Measurements from ENCODE around the gene CBARP. TPM values are rescaled to one million over a fixed set of nuclear protein-coding genes. Genes with fewer than 3 reads are reported as not detected.

Gene CBARP
- total RNA-seq, 2 donors from 2014 or later = 0.38 to 0.58 TPM

DNA sequence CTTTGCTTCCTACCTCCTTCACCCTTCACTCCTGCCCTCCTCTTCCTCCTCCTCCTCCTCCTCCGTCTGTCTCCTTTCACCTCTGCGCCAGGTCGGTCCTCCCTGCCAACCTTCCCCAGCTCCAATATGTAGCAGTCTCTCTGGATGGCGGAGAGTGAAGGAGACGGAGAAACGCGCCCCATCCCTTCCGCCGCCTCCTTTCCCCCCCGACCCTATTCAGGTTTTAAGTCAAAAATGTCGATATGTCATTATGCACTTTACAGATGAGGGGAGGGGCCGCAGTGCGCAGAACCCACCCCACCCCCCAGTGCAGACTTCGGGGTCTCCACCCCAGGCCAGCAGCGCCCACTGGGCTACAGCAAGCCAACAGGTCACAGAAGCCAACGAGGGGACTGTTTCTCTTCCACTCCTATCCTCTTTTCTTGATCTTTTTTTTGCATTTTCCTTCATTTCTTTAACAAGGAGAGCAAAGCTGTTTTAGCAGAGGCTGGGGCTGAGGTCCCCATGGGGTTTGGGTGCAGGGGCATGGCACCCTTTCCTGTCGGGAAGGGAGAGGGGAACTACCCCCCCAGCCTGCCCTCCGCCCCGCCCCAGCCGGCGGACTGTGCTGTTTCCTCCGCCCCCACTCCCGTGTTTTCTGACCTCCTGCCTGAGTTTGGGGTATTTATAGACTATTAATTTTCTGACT, 19.8 kb upstream of the CBARP start:
- DNase-seq (no peak), ATAC-seq (replicated peaks in 1 of 2) (no peak)
- Mint-ChIP-seq H3K4me1 (ENCODE audit: low read depth) (peaks cover 52% of the 10 kb centered on the region), H3K36me3 (ENCODE audit: insufficient read depth in 2 of 2) (peaks cover 1 to 18% of the 10 kb centered on the region in 2 donors), H3K9me3 (no peaks in the 10 kb centered on the region), H3K27ac (peak overlapping the region; percentile 83), H3K4me3 (peak overlapping the region; percentile 93 to 95), H3K27me3 (ENCODE audit: low read depth) (no peaks in the 10 kb centered on the region)

DNA sequence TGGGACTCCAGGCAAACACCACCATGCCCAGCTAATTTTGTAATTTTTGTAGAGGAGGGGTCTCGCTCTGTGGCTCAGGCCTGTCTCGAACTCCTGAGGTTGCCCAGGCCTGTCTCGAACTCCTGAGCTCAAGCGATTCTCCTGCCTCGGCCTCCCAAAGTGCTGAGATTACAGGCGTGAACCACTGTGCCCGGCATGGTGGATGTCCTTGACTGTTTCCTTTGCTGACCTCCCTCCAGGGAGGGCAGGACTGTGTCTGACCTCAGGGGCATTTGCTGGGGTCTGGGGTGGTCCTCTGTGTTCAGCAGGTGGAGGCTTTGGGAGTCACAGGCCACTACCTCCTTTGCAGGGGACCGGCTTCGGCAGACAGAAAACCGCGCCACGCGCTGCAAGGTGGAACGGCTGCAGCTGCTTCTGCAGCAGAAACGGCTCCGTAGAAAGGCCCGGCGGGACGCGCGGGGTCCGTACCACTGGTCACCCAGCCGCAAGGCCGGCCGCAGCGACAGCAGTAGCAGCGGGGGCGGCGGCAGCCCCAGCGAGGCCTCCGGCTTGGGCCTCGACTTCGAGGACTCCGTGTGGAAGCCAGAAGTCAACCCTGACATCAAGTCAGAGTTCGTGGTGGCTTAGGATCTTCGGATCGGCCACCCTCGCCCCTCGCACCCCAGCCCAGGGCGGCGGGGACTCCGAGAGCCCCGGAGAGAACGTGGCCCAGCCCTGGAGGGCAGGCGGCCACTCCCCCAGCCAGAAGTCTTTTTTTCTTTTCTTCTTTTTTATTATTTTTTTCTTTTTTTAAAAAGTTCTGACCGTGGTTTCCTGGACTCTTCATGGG, 19.1 kb upstream of the CBARP start:
- no peak for ATAC-seq (replicated peaks in 1 of 2)
- no peaks in the 10 kb centered on the region for H3K9me3 Mint-ChIP-seq
- peaks cover 48% of the 10 kb centered on the region for H3K4me1 Mint-ChIP-seq (ENCODE audit: low read depth)
- peaks cover 3 to 19% of the 10 kb centered on the region in 2 donors for H3K36me3 Mint-ChIP-seq (ENCODE audit: insufficient read depth in 2 of 2)
- no peak for DNase-seq
- H3K27ac Mint-ChIP-seq = peak overlapping the region; percentile 83
- peak overlapping the region; percentile 93 to 95 for H3K4me3 Mint-ChIP-seq
- no peaks in the 10 kb centered on the region for H3K27me3 Mint-ChIP-seq (ENCODE audit: low read depth)

DNA sequence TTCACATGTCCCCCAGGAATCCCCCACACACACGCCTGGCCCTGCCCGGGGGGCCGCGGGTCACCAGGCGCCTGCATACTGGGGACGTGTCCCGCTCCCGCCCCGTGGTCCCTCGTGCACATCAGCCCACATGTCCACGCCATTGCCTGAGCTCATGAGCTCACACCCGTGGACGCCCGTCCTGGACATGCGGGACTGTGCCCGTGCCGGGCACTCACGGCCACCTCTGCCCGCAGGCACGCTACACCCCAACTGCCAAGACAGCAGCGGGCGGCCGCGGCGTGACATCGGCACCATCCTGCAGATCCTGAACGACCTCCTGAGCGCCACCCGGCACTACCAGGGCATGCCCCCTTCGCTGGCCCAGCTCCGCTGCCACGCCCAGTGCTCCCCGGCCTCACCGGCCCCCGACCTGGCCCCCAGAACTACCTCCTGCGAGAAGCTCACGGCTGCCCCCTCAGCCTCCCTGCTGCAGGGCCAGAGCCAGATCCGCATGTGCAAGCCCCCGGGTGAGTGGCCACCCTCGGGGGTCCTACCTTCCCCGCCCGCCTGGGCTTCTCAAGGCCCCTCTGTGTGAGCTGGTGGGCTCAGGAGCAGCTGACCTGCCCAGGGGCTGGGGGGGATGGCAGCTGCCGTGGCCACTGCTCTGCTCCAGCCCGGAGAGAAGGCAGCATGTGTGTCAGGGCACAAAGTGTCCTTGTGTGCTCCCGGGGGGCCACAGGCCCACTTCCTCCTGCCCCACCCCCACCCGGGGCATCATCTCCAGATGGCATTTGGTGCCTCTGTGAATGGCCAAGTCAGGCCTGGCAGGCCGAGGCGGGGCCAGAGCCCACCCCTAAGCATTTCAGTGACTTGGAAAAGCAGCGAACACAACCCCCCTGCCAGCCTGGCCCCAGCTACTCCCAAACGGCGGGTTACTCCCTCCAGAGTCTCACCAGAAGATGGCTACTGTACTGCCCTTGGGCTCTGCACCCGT, 17.7 kb upstream of the CBARP start:
- no peak overlapping the region for H3K27ac Mint-ChIP-seq
- H3K27me3 Mint-ChIP-seq (ENCODE audit: low read depth) = no peaks in the 10 kb centered on the region
- no peaks in the 10 kb centered on the region for H3K9me3 Mint-ChIP-seq
- no peak for ATAC-seq (replicated peaks in 1 of 2)
- DNase-seq = no peak
- H3K4me3 Mint-ChIP-seq = peak overlapping the region in 1 of 2 donors; percentile 27
- peaks cover 41% of the 10 kb centered on the region for H3K4me1 Mint-ChIP-seq (ENCODE audit: low read depth)
- peaks cover 8 to 25% of the 10 kb centered on the region in 2 donors for H3K36me3 Mint-ChIP-seq (ENCODE audit: insufficient read depth in 2 of 2)

DNA sequence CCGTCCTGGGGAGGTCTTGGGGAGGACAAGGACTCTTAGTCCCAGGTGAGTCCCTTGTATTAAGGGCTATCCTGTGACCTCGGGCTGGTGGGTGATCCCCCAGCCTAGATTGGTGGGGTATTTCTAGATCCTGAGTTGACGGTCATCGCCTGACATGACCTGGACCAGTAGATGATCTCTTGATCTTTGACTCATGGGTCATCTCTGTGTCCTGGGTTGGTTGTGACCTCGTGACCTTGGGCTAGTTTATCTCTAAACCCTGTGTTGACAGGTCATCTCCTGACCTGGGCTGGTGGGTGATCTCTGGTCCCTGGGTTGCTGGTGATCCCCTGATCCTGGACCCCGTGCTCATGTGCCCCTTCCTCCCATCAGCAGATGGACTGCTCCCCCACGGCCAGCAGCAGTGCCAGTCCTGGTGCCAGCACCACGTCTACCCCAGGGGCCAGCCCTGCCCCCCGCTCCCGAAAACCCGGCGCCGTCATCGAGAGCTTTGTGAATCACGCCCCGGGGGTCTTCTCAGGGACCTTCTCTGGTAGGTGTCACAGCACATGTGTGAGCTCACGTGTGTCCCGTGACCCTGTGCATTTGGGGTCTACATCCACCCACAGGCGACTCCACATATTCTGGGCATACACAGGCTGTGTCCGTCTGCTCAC, 16.9 kb upstream of the CBARP start:
- Mint-ChIP-seq H3K9me3 (no peaks in the 10 kb centered on the region), H3K27me3 (ENCODE audit: low read depth) (no peaks in the 10 kb centered on the region), H3K27ac (no peak overlapping the region), H3K36me3 (ENCODE audit: insufficient read depth in 2 of 2) (peaks cover 9 to 26% of the 10 kb centered on the region in 2 donors), H3K4me3 (peak overlapping the region; percentile 20 to 27), H3K4me1 (ENCODE audit: low read depth) (peaks cover 37% of the 10 kb centered on the region)
- ATAC-seq (replicated peaks in 1 of 2) (no peak), DNase-seq (no peak)

DNA sequence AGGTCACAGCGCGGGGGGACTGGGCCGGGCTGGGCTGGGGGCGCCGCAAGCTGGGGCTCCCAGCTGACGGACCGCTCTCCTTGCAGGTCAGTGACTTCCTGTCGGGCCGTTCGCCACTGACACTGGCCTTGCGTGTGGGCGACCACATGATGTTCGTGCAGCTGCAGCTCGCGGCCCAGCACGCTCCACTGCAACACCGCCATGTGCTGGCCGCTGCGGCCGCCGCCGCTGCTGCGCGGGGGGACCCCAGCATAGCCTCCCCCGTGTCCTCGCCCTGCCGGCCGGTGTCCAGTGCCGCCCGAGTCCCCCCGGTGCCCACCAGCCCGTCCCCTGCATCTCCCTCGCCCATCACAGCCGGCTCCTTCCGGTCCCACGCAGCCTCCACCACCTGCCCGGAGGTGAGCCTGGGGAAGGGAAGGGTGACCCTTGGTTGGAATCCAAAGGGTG, 16.3 kb upstream of the CBARP start:
- Mint-ChIP-seq H3K27me3 (ENCODE audit: low read depth) (no peaks in the 10 kb centered on the region), H3K36me3 (ENCODE audit: insufficient read depth in 2 of 2) (peaks cover 9 to 26% of the 10 kb centered on the region in 2 donors), H3K4me3 (no peak overlapping the region), H3K27ac (no peak overlapping the region), H3K4me1 (ENCODE audit: low read depth) (peaks cover 33% of the 10 kb centered on the region), H3K9me3 (no peaks in the 10 kb centered on the region)
- DNase-seq = no peak
- ATAC-seq (replicated peaks in 1 of 2) = no peak

DNA sequence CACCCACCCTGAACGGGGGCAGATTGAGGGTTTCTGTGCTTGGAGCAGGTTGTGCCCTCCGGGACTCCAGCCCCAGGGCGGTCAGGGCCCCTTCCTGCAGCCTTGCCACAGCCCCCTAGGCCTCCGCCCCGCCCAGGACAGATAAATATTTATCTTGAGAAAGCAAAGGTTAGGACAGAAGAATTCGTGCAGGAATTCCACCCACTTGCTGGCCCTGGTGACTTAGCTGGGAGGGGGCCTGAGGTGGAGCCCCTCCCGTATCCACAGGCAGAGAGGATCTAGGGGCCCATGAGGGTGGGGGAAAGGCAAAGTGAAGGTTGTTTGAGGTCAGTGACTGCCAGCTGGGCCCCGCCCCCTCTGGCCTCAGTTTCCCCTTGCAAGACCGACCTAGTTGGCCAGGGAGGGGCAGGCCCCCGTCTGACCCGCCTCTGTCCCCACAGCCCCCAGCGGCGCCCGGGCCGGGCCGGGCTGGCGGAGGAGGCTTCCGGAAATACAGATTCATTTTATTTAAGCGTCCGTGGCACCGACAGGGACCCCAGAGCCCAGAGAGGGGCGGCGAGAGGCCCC, 15.8 kb upstream of the CBARP start:
- Mint-ChIP-seq H3K9me3 (no peaks in the 10 kb centered on the region), H3K4me1 (ENCODE audit: low read depth) (peaks cover 28% of the 10 kb centered on the region), H3K27ac (peak overlapping the region; percentile 92), H3K4me3 (peak overlapping the region; percentile 81 to 91), H3K27me3 (ENCODE audit: low read depth) (no peaks in the 10 kb centered on the region), H3K36me3 (ENCODE audit: insufficient read depth in 2 of 2) (peaks cover 9 to 26% of the 10 kb centered on the region in 2 donors)
- no peak for ATAC-seq (replicated peaks in 1 of 2)
- DNase-seq = no peak

DNA sequence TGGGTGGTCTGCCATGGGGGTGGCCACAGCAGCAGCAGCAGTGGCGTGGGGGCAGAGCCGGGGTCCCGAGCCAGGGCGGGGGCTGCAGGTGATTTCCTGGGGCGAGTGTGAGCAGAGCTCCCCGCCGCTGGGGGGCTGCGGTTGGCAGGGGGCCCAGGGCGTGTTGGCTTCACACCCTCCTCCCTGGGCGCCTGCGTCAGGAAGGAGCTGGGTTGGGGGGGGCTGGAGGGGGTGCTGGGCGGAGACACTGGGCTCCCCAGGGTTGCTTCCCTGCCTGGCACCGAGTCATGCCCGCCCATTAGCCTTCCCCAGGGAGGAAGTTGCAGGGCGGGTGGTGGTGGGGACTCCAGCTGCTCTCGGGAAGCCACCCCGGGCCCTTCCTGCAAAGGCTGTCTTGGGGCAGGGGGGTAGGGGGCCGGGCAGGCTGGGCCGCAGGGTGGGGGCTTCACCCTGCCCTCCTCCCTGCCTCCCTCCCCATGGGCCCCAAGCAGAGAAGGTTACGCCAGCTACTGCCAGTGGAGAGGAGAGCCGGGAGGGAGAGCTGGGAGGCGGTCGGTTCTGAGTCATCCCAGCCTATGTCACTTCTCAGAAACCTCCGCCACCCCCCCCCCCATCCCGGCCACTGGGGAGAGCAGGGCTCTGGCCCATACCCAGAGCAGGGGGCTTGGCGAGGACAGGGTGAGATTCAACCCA, 15.2 kb upstream of the CBARP start:
- DNase-seq (peak; percentile 73 to 82), ATAC-seq (replicated peaks in 1 of 2) (peak; percentile 32 to 35)
- Mint-ChIP-seq H3K36me3 (ENCODE audit: insufficient read depth in 2 of 2) (peaks cover 9 to 26% of the 10 kb centered on the region in 2 donors), H3K27ac (peak overlapping the region; percentile 92), H3K4me3 (peak overlapping the region; percentile 86 to 91), H3K9me3 (no peaks in the 10 kb centered on the region), H3K4me1 (ENCODE audit: low read depth) (peaks cover 24% of the 10 kb centered on the region), H3K27me3 (ENCODE audit: low read depth) (no peaks in the 10 kb centered on the region)

DNA sequence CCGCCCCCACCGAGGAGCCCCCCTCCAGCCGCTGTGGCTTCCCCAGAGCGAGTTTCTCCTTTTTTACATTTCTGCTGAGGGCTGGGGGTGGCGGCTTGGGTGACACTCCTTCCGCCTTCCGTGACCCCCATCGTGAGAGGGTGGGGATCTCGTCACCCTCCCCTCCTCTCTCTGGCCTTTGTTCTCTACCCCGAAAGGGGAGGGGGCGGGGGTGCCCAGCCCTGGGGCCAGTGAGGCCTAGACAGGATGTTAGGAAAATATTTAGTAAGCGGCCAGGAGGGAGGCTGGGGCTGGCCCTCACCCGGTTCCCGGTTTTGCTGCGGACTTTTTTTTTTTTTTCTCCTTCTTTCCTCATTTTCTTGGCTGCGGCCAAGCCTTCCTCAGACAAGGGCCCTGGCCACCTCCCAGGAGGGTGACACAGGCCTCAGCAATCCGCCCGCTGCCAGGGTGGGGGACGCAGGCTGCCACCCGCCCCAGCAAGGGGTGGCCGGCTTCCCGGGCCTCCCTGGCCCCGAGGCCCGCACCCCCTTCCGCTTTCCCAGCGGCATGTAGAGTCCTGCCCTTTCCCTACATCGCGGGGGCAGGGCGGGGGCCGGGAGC, 14.5 kb upstream of the CBARP start:
- ATAC-seq (replicated peaks in 1 of 2) (peak; percentile 3 to 23), DNase-seq (peak; percentile 71 to 83)
- peak overlapping the region; percentile 86 to 91 for H3K4me3 Mint-ChIP-seq
- no peaks in the 10 kb centered on the region for H3K27me3 Mint-ChIP-seq (ENCODE audit: low read depth)
- no peaks in the 10 kb centered on the region for H3K9me3 Mint-ChIP-seq
- peaks cover 9 to 22% of the 10 kb centered on the region in 2 donors for H3K36me3 Mint-ChIP-seq (ENCODE audit: insufficient read depth in 2 of 2)
- H3K27ac Mint-ChIP-seq = peak overlapping the region; percentile 88
- H3K4me1 Mint-ChIP-seq (ENCODE audit: low read depth) = peaks cover 17% of the 10 kb centered on the region

DNA sequence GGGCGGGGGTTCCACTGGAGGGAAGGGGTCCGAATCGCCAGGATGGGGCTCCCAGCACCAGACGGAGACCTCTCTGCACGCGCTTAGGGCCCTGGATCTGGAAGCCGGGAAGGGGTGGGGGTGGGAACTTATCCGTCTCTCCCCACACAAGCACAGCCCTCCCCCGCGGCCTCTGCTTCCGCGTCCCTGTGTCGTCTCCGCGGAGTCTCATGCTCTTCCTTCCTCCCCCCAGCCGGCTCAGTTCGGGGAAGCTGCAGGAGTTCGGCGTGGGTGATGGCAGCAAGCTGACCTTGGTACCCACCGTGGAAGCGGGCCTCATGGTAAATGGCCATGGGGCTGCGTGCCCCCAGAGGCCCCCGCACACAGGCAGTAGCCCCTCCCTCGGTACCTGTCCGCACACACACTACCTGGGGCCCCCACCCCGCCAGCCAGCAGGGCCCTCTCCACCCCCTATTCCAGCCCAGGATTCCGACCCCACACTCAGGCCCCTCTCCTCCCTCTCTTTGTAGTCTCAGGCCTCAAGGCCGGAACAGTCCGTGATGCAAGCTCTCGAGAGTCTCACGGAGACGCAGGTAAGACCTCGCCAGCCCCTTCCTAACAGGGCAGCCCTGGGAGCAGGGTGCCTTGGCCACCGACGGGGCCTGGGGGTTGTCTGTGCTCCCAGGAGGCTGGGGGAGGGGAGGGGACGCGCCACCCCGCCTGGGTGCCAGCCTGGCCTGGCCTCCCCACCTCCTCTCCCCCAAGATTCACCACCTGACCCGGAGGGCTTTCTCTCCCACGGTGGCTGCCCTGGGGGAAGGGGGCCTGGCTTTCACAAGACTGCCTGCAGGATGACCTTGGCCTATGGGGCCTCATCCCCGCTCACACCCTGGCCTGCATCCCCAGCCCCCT, 13.8 kb upstream of the CBARP start:
- peak overlapping the region; percentile 66 for H3K27ac Mint-ChIP-seq
- ATAC-seq (replicated peaks in 1 of 2) = no peak
- peaks cover 9 to 22% of the 10 kb centered on the region in 2 donors for H3K36me3 Mint-ChIP-seq (ENCODE audit: insufficient read depth in 2 of 2)

DNA sequence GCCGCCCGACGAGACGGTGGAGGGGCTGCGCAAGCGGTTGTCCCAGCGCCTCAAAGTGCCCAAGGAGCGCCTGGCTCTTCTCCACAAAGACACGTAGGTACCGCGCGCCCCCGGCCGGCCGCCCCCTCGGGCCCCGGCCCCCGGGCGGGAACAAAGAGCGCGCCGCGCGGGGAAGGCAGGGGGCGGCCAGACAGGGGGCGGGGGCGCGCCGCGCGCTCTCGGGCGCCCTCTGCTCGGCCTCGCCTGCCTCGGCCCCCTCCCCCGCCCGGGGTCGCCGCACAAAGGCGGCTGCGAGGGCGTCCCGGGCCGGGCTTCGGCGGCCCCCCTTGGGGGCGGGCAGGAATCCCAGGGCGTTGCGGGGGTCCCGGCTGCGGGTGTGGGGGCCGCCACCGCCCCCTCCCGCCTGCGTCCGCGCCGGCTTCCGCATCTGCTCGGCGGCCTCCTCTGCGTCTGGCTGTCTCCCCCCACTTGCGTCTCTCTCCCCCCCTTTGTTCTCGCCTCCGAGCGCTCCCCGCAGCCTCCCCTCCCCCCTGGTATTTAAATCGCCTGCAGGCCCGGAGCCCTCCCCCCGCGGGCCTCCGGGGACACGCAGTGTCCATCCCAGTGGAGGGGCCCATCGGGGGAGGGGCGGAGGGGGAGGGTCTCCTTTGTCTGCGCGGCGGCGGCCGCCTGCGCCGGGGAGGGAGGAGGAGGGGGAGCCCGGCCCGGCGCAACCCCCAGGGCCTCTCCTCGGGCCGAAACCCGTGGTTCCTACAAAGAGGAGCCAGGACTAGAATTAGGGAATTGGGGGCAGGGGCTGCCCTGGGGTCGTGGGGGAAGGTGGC, 12.8 kb upstream of the CBARP start:
- Mint-ChIP-seq H3K4me1 (ENCODE audit: low read depth) (peaks cover 16% of the 10 kb centered on the region), H3K9me3 (no peaks in the 10 kb centered on the region), H3K4me3 (peak overlapping the region; percentile 86 to 91), H3K36me3 (ENCODE audit: insufficient read depth in 2 of 2) (peaks cover 9 to 18% of the 10 kb centered on the region in 2 donors), H3K27me3 (ENCODE audit: low read depth) (no peaks in the 10 kb centered on the region), H3K27ac (no peak overlapping the region)
- ATAC-seq (replicated peaks in 1 of 2) = no peak
- peak; percentile 49 to 53 for DNase-seq

More for the DNA sequence above, 13.8 kb upstream of the CBARP start:
- Mint-ChIP-seq H3K4me1 (ENCODE audit: low read depth) (peaks cover 16% of the 10 kb centered on the region), H3K4me3 (peak overlapping the region; percentile 86 to 91), H3K27me3 (ENCODE audit: low read depth) (no peaks in the 10 kb centered on the region), H3K9me3 (no peaks in the 10 kb centered on the region)
- DNase-seq = peak; percentile 69 to 72
